CD14-positive monocyte (primary cell): ENCODE data around the gene SERPINC1. TPM values are rescaled to one million over a fixed set of nuclear protein-coding genes. Genes with fewer than 3 reads are reported as not detected.

Source experiments
- DNase-seq, 3 donors: peaks; one replicate each; pipeline ENCODE4 v3.0.0-alpha.2; 2011 to 2022
- H2AFZ ChIP-seq: 2 replicates; pipeline ENCODE4 v1.6.0; 2012; ENCODE audit warnings: mild to moderate bottlenecking, low read depth, low read length, inconsistent platforms; ENCODE audit not compliant: insufficient read depth, poor library complexity, severe bottlenecking
- H3K27ac ChIP-seq, 2 donors: 1 replicate in 1 of 2; 2 replicates in 1 of 2; pipeline ENCODE4 v1.5.1; 2012 to 2013; ENCODE audit warnings: low read length in 2 of 2, control low read depth in 1 of 2, inconsistent platforms in 1 of 2, low read depth in 1 of 2, mild to moderate bottlenecking in 1 of 2
- H3K27me3 ChIP-seq, 2 donors: one replicate each; pipeline versions ENCODE4 v1.6.0 to v1.6.1; 2011 to 2013; ENCODE audit warnings: low read length in 2 of 2; ENCODE audit not compliant: control insufficient read depth in 2 of 2, insufficient read depth in 2 of 2
- H3K36me3 ChIP-seq, 2 donors: replicated peaks in 1 of 2; 1 replicate in 1 of 2; 2 replicates in 1 of 2; pipeline versions ENCODE4 v1.5.1 to v1.6.1; 2012 to 2013; ENCODE audit warnings: low read length in 2 of 2, control low read depth in 1 of 2, inconsistent platforms in 1 of 2, mild to moderate bottlenecking in 1 of 2; ENCODE audit not compliant: insufficient read depth in 2 of 2, control insufficient read depth in 1 of 2
- H3K4me1 ChIP-seq, 2 donors: 1 replicate in 1 of 2; 2 replicates in 1 of 2; pipeline versions ENCODE4 v1.5.1 to v1.6.1; 2012 to 2013; ENCODE audit warnings: low read length in 2 of 2, control low read depth in 1 of 2, inconsistent platforms in 1 of 2, mild to moderate bottlenecking in 1 of 2, moderate library complexity in 1 of 2; ENCODE audit not compliant: insufficient read depth in 2 of 2, control insufficient read depth in 1 of 2
- H3K4me2 ChIP-seq: replicated peaks from 2 replicates; pipeline ENCODE3; 2012; ENCODE audit warnings: low read length, moderate library complexity, mild to moderate bottlenecking; ENCODE audit not compliant: poor library complexity, severe bottlenecking; ENCODE audit errors: extremely low read depth
- H3K4me3 ChIP-seq, 3 experiments: fragments of 200-600 bp in 1 of 3; sonication (generic) in 1 of 3; replicated peaks in 1 of 3; 1 replicate in 2 of 3; 2 replicates in 1 of 3; pipeline ENCODE4 v1.5.1; 2011 to 2013; ENCODE audit warnings: low read length in 3 of 3, mild to moderate bottlenecking in 3 of 3, control low read depth in 2 of 3, low read depth in 2 of 3, inconsistent platforms in 1 of 3, moderate library complexity in 1 of 3
- H3K79me2 ChIP-seq: 2 replicates; pipeline ENCODE4 v1.6.0; 2012; ENCODE audit warnings: mild to moderate bottlenecking, control low read depth, inconsistent platforms, low read length, moderate library complexity; ENCODE audit not compliant: insufficient read depth
- H3K9ac ChIP-seq: 2 replicates; pipeline ENCODE4 v1.6.0; 2017; ENCODE audit warnings: low read length, mild to moderate bottlenecking; ENCODE audit not compliant: insufficient read depth, poor library complexity, severe bottlenecking
- H3K9me3 ChIP-seq, 2 donors: replicated peaks in 1 of 2; 1 replicate in 1 of 2; 2 replicates in 1 of 2; pipeline versions ENCODE4 v1.5.1 to v1.6.1; 2012 to 2013; ENCODE audit warnings: low read length in 2 of 2, control low read depth in 1 of 2; ENCODE audit not compliant: control insufficient read depth in 1 of 2, insufficient read depth in 1 of 2
- H4K20me1 ChIP-seq: 2 replicates; pipeline ENCODE4 v1.6.0; 2012; ENCODE audit warnings: mild to moderate bottlenecking, low read length, control low read depth, moderate library complexity; ENCODE audit not compliant: insufficient read depth
- H3K27ac Mint-ChIP-seq, 7 donors: one replicate each; pipeline ENCODE4 v1.8.0; 2020; ENCODE audit warnings: mild to moderate bottlenecking in 7 of 7, mixed read lengths in 7 of 7, moderate library complexity in 6 of 7, inconsistent platforms in 2 of 7
- H3K27me3 Mint-ChIP-seq, 3 donors: one replicate each; pipeline ENCODE4 v1.8.0; 2021 to 2022; ENCODE audit warnings: low read depth in 3 of 3, mild to moderate bottlenecking in 3 of 3, mixed read lengths in 3 of 3, moderate library complexity in 3 of 3, inconsistent platforms in 1 of 3
- H3K36me3 Mint-ChIP-seq, 2 donors: one replicate each; pipeline ENCODE4 v1.8.0; 2020; ENCODE audit warnings: mixed read lengths in 2 of 2, inconsistent platforms in 1 of 2, mild to moderate bottlenecking in 1 of 2
- H3K4me1 Mint-ChIP-seq: one replicate; pipeline ENCODE4 v1.8.0; 2020; ENCODE audit warnings: mild to moderate bottlenecking, mixed read lengths
- H3K4me3 Mint-ChIP-seq, 2 donors: one replicate each; pipeline ENCODE4 v1.8.0; 2020; ENCODE audit warnings: mild to moderate bottlenecking in 2 of 2, mixed read lengths in 2 of 2, moderate library complexity in 1 of 2
- H3K9me3 Mint-ChIP-seq, 7 donors: one replicate each; pipeline ENCODE4 v1.8.0; 2020 to 2022; ENCODE audit warnings: mixed read lengths in 7 of 7, mild to moderate bottlenecking in 6 of 7, moderate library complexity in 6 of 7, inconsistent platforms in 2 of 7
- WGBS: methylation state at CpG from one replicate; pipeline ENCODE4 v1.1.5; 2013; ENCODE audit warnings: missing lambda C conversion rate; ENCODE audit not compliant: insufficient coverage; 5-methylcytosine and 5-hydroxymethylcytosine counted together
- intact Hi-C, 2 donors: fragments of 100-400 bp; cut with micrococcal nuclease; formaldehyde crosslinking; loops; one replicate each; pipeline versions ENCODE4 v1.15.0 to v1.15.1; 2023
- polyA plus RNA-seq, 3 donors: library from polyadenylated mRNA; depleted of rRNA in 1 of 3; unstranded in 2 of 3; stranded (reverse) in 1 of 3; fragments of 300-500 nt in 2 of 3; fragments of >200 nt in 1 of 3; fragmentation: Illumina TruSeq in 2 of 3; gene quantifications; 1 replicate in 2 of 3; 2 replicates in 1 of 3; pipeline ENCODE4 v1.2.3, GENCODE V29; 2012 to 2021
- TF ChIP-seq, protein P1 (sequence below): fragments of 200-600 bp; IDR thresholded peaks from one replicate; pipeline ENCODE4 v1.8.0; 2022; ENCODE audit warnings: antibody characterized with exemption, mild to moderate bottlenecking

Gene SERPINC1
- polyA plus RNA-seq, 3 donors: 0.23 TPM; not detected in 2

GRCh38 chr1:173925306-173926242 lies 8.4 kb upstream of the SERPINC1 start:
- no peak overlapping the region for H3K4me3 ChIP-seq
- no peak for DNase-seq
- no peaks in the 10 kb centered on the region for H3K27me3 ChIP-seq
- H3K27ac Mint-ChIP-seq: no peak overlapping the region
- H3K9me3 Mint-ChIP-seq: no peaks in the 10 kb centered on the region
- H3K4me1 ChIP-seq: no peaks in the 10 kb centered on the region
- H3K27ac ChIP-seq: no peak overlapping the region
- no peak overlapping the region for H2AFZ ChIP-seq
- H3K4me3 Mint-ChIP-seq: no peak overlapping the region
- intact Hi-C loops: no loop called here
- H3K79me2 ChIP-seq: no peaks in the 10 kb centered on the region
- H3K36me3 Mint-ChIP-seq: peaks cover 0 to 5% of the 10 kb centered on the region in 2 donors
- H3K9ac ChIP-seq: no peak overlapping the region
- 98% methylated on average over 8 of the region's 8 CpGs for WGBS
- H3K4me1 Mint-ChIP-seq: no peaks in the 10 kb centered on the region
- peaks cover 0 to 1% (median 0%) of the 10 kb centered on the region in 3 donors for H3K27me3 Mint-ChIP-seq
- H4K20me1 ChIP-seq: no peaks in the 10 kb centered on the region
- no peak overlapping the region for H3K4me2 ChIP-seq
- no peaks in the 10 kb centered on the region for H3K9me3 ChIP-seq
- TF ChIP-seq, protein P1, sequence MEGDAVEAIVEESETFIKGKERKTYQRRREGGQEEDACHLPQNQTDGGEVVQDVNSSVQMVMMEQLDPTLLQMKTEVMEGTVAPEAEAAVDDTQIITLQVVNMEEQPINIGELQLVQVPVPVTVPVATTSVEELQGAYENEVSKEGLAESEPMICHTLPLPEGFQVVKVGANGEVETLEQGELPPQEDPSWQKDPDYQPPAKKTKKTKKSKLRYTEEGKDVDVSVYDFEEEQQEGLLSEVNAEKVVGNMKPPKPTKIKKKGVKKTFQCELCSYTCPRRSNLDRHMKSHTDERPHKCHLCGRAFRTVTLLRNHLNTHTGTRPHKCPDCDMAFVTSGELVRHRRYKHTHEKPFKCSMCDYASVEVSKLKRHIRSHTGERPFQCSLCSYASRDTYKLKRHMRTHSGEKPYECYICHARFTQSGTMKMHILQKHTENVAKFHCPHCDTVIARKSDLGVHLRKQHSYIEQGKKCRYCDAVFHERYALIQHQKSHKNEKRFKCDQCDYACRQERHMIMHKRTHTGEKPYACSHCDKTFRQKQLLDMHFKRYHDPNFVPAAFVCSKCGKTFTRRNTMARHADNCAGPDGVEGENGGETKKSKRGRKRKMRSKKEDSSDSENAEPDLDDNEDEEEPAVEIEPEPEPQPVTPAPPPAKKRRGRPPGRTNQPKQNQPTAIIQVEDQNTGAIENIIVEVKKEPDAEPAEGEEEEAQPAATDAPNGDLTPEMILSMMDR: no peak
- H3K36me3 ChIP-seq: peaks cover 0 to 4% of the 10 kb centered on the region in 2 donors

DNA sequence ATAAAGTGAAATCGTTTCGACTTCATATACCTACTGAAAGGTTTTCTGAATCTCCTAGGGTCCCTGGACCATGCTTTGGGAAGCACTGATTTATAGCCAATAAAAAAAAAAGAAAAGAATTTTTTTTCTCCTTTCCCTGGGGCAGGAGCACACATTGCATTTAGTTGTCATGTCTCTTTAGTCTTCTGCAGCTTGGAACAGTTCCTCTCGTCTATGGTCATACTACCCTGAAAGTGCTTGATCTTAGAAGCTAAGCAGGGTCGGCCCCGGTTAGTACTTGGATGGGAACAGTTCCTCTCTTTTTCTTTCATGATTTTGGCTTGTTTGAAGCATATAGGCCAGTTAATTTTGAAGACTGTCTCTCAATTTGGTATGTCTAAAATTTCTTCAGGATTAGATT lies 3.7 kb upstream of the SERPINC1 start:
- TF ChIP-seq, protein P1: no peak

More for the DNA sequence above, 3.7 kb upstream of the SERPINC1 start:
- DNase-seq: no peak
- H3K27me3 ChIP-seq: no peaks in the 10 kb centered on the region
- intact Hi-C loops: no loop called here
- no peaks in the 10 kb centered on the region for H3K36me3 ChIP-seq
- no peak overlapping the region for H2AFZ ChIP-seq
- no peaks in the 10 kb centered on the region for H3K4me1 ChIP-seq
- no peaks in the 10 kb centered on the region for H3K79me2 ChIP-seq
- no peaks in the 10 kb centered on the region for H4K20me1 ChIP-seq
- no peak overlapping the region for H3K9ac ChIP-seq
- no peak overlapping the region for H3K4me2 ChIP-seq
- H3K4me3 ChIP-seq: no peak overlapping the region
- H3K9me3 ChIP-seq: no peaks in the 10 kb centered on the region
- Mint-ChIP-seq H3K27me3 (peaks cover 0 to 2% (median 1%) of the 10 kb centered on the region in 3 donors), H3K36me3 (no peaks in the 10 kb centered on the region), H3K4me1 (no peaks in the 10 kb centered on the region), H3K4me3 (no peak overlapping the region), H3K9me3 (no peaks in the 10 kb centered on the region), H3K27ac (no peak overlapping the region)
- H3K27ac ChIP-seq: no peak overlapping the region
- 97% methylated on average over 3 of the region's 5 CpGs for WGBS
